A549 (cell line): ENCODE data around the gene GRM2. TPM values are rescaled to one million over a fixed set of nuclear protein-coding genes. Genes with fewer than 3 reads are reported as not detected.
A peak's percentile ranks its signal among the peaks of the same experiment; 100 is the strongest.

Experiments used
- ATAC-seq, 2 experiments: fragments of 200-7000 bp in 1 of 2; fragments of >200 bp in 1 of 2; cut with Nextera tagmentation in 1 of 2; cut with Tn5 transposase in 1 of 2; 3 replicates each; pipeline versions ENCODE4 v1.8.0 to v1.9.1; 2018 to 2020; ENCODE audit warnings: mild to moderate bottlenecking in 1 of 2, moderate library complexity in 1 of 2
- CTCF ChIA-PET: fragments of 300-600 bp; sonication (Branson Sonifier 250); formaldehyde crosslinking; extraction: SDS; loops from one replicate; lab custom pipeline; 2021; ENCODE audit warnings: antibody characterized with exemption, inconsistent platforms; lab: Yijun Ruan, JAX
- POLR2A ChIA-PET: fragments of 350-600 bp; formaldehyde crosslinking; extraction: SDS; loops from one replicate; lab custom pipeline; 2021; ENCODE audit warnings: antibody characterized with exemption, inconsistent platforms; lab: Yijun Ruan, JAX
- DNase-seq, 2 experiments: peaks; one replicate each; pipeline versions ENCODE4 v3.0.0 to v3.0.0-alpha.2; 2011 to 2016; ENCODE audit warnings: low read depth in 1 of 2, low spot score in 1 of 2
- FAIRE-seq: peaks from 2 replicates; lab custom pipeline; 2011; peaks lifted over from hg19 to GRCh38; lab: Jason Lieb, UNC
- H3K27ac ChIP-seq, 2 experiments: fragments of >200 bp; sonication (Bioruptor Twin); formaldehyde crosslinking; 3 replicates each; pipeline ENCODE4 v1.5.1; 2016 to 2017
- H3K4me1 ChIP-seq: fragments of >200 bp; sonication (Bioruptor Twin); formaldehyde crosslinking; 3 replicates; pipeline ENCODE4 v1.6.1; 2016
- H3K4me2 ChIP-seq: fragments of >200 bp; sonication (Bioruptor Twin); formaldehyde crosslinking; 3 replicates; pipeline ENCODE4 v1.6.1; 2016
- H3K4me3 ChIP-seq: fragments of >200 bp; sonication (Bioruptor Twin); formaldehyde crosslinking; 3 replicates; pipeline ENCODE4 v1.5.1; 2016
- H3K9me3 ChIP-seq: fragments of >200 bp; sonication (Bioruptor Twin); formaldehyde crosslinking; 3 replicates; pipeline ENCODE4 v1.6.1; 2016
- ATOH8 ChIP-seq: fragments of 250-450 bp; sonication (Bioruptor Pico); IDR thresholded peaks from 2 replicates; pipeline ENCODE4 v1.5.0; 2020; ENCODE audit warnings: low read depth, mild to moderate bottlenecking, moderate library complexity
- CBX2 ChIP-seq: fragments of 200-600 bp; sonication (generic); IDR thresholded peaks from 2 replicates; pipeline ENCODE4 v1.6.1; 2016; ENCODE audit warnings: low read depth, mild to moderate bottlenecking, borderline replicate concordance
- CHD2 ChIP-seq: fragments of 150-350 bp; IDR thresholded peaks from 2 replicates; pipeline ENCODE4 v1.6.1; 2014; ENCODE audit warnings: low read length; ENCODE audit not compliant: partially characterized antibody
- CTCF ChIP-seq: fragments of >200 bp; sonication (Bioruptor Twin); formaldehyde crosslinking; IDR thresholded peaks from 3 replicates; pipeline ENCODE4 v1.5.1; 2016
- EHMT2 ChIP-seq: fragments of 200-600 bp; sonication (generic); IDR thresholded peaks from 2 replicates; pipeline ENCODE4 v1.6.1; 2016; ENCODE audit warnings: antibody characterized with exemption, low read depth, mild to moderate bottlenecking, moderate library complexity
- EP300 ChIP-seq, 2 experiments: fragments of >200 bp; sonication (Bioruptor Twin); formaldehyde crosslinking; IDR thresholded peaks; 2 replicates in 1 of 2; 3 replicates in 1 of 2; pipeline ENCODE4 v1.6.1; 2016 to 2017
- FOSL2 ChIP-seq, 2 experiments: fragments of 450-650 bp in 1 of 2; fragments of >200 bp in 1 of 2; sonication (Bioruptor Twin) in 1 of 2; formaldehyde crosslinking; IDR thresholded peaks; 2 replicates each; pipeline versions ENCODE4 v1.5.0 to v1.6.1; 2016 to 2020; ENCODE audit warnings: mild to moderate bottlenecking in 1 of 2, moderate library complexity in 1 of 2
- HES2 ChIP-seq: fragments of >200 bp; sonication (Bioruptor Twin); formaldehyde crosslinking; IDR thresholded peaks from 2 replicates; pipeline ENCODE4 v1.6.1; 2016
- HOXB5 ChIP-seq: fragments of 250-450 bp; sonication (Bioruptor Pico); IDR thresholded peaks from 2 replicates; pipeline ENCODE4 v1.5.0; 2020; ENCODE audit warnings: mild to moderate bottlenecking, moderate library complexity
- JUN ChIP-seq, 2 experiments: fragments of >200 bp; sonication (Bioruptor Twin); formaldehyde crosslinking; IDR thresholded peaks; 2 replicates in 1 of 2; 3 replicates in 1 of 2; pipeline ENCODE4 v1.6.1; 2016 to 2017
- JUNB ChIP-seq: fragments of >200 bp; sonication (Bioruptor Twin); formaldehyde crosslinking; IDR thresholded peaks from 2 replicates; pipeline ENCODE4 v1.6.1; 2016
- KDM5A ChIP-seq: fragments of 200-600 bp; sonication (generic); IDR thresholded peaks from 2 replicates; pipeline ENCODE4 v1.6.1; 2016; ENCODE audit warnings: antibody characterized with exemption, mild to moderate bottlenecking
- MAFK ChIP-seq: fragments of 450-650 bp; IDR thresholded peaks from 2 replicates; pipeline ENCODE4 v1.6.1; 2014; ENCODE audit not compliant: partially characterized antibody
- MYC ChIP-seq: IDR thresholded peaks from 2 replicates; pipeline ENCODE4 v1.6.1; 2012; ENCODE audit warnings: mild to moderate bottlenecking, inconsistent platforms, low read length, improper control_type of control experiment, borderline replicate concordance
- POLR2AphosphoS2 ChIP-seq: conservative IDR thresholded peaks from 2 replicates; pipeline ENCODE4 v1.6.1; 2012; ENCODE audit warnings: low read length, improper control_type of control experiment, inconsistent platforms
- RAD21 ChIP-seq, 2 experiments: fragments of >200 bp in 1 of 2; sonication (Bioruptor Twin) in 1 of 2; formaldehyde crosslinking in 1 of 2; IDR thresholded peaks in 1 of 2; conservative IDR thresholded peaks in 1 of 2; 2 replicates in 1 of 2; 3 replicates in 1 of 2; pipeline ENCODE4 v1.6.1; 2012 to 2018; ENCODE audit warnings: inconsistent platforms in 1 of 2
- RARB ChIP-seq: fragments of 250-450 bp; sonication (Bioruptor Pico); IDR thresholded peaks from 2 replicates; pipeline ENCODE4 v1.8.0; 2021; ENCODE audit warnings: mild to moderate bottlenecking, moderate library complexity
- SMC3 ChIP-seq: fragments of >200 bp; sonication (Bioruptor Twin); formaldehyde crosslinking; IDR thresholded peaks from 3 replicates; pipeline ENCODE4 v1.6.1; 2018; ENCODE audit warnings: inconsistent platforms
- ZC3H11A ChIP-seq: fragments of 450-650 bp; IDR thresholded peaks from 2 replicates; pipeline ENCODE4 v1.6.1; 2014; ENCODE audit warnings: antibody characterized with exemption, mild to moderate bottlenecking
- ZFP36 ChIP-seq: fragments of 450-650 bp; IDR thresholded peaks from 2 replicates; pipeline ENCODE4 v1.6.1; 2014; ENCODE audit warnings: borderline replicate concordance; ENCODE audit not compliant: partially characterized antibody
- WGBS: methylation state at CpG from one replicate; pipeline ENCODE4 v1.1.6; 2017; ENCODE audit errors: missing lambda C conversion rate; 5-methylcytosine and 5-hydroxymethylcytosine counted together
- polyA plus RNA-seq, 4 experiments: library from polyadenylated mRNA; depleted of rRNA in 3 of 4; stranded (reverse); fragments of >200 nt; fragmentation: RNase III in 1 of 4; extraction: RNeasy Plus Mini Kit Qiagen cat#74134 plus additional on column Dnase treatment in 1 of 4; gene quantifications; 2 replicates in 3 of 4; 3 replicates in 1 of 4; pipeline ENCODE4 v1.2.3, GENCODE V29; 2011 to 2017
- TF ChIP-seq, protein P1 (sequence below): fragments of 450-650 bp; IDR thresholded peaks from 2 replicates; pipeline ENCODE4 v1.6.1; 2014; ENCODE audit warnings: antibody characterized with exemption
- TF ChIP-seq, protein P2 (sequence below): fragments of >200 bp; sonication (Bioruptor Twin); formaldehyde crosslinking; IDR thresholded peaks from 3 replicates; pipeline ENCODE4 v1.6.1; 2016
- TF ChIP-seq, protein P3 (sequence below): fragments of 150-350 bp; IDR thresholded peaks from 2 replicates; pipeline ENCODE4 v1.6.1; 2014; ENCODE audit warnings: low read depth, mild to moderate bottlenecking, low read length

Gene GRM2
- polyA plus RNA-seq, 2 of the 4 experiments (the other 2 are of a cell fraction) = 0.03 TPM; not detected in 1

DNA sequence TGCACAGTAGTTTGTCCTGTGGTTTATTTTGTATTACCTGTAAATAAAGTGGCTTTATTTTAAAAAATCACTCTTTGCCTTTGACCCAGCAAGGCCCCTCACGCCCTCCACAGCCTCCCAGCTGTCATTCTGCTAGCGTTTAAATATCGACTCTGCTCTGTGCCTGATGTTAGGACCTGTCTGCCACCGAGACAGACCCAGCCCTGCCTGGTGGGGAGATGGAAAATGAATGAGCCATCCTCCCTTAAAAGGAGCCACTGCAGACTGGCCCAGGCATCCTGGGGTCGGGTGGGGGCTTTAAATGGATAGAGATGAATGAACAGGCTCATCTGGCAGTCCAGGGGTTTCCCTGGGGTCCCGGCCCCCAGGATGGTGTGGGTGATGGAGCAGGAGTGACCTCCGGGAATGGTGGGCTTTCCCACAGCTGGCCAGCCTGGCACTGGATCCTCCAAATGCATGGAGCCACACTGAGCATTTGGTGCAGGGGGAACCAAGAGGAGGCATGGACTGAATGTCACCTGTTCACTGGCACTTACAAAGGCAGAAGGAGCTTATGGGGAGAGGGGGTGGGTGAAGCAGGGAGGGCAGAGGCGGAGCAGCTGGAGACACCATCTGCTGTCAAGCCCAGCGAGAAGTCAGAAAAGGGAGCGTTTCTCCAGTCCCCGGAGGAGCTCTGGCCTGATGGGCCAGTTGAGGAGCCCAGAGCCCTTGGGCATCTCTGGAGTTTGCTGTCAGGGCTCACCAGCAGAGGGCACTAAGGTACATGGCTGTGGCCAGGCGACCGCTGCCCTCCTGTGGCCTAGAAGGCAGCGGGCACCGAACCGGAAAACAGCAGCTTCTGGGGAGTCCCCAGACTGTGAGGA lies 11.9 kb downstream of the GRM2 start:
- H3K27ac ChIP-seq = no peak overlapping the region

DNA sequence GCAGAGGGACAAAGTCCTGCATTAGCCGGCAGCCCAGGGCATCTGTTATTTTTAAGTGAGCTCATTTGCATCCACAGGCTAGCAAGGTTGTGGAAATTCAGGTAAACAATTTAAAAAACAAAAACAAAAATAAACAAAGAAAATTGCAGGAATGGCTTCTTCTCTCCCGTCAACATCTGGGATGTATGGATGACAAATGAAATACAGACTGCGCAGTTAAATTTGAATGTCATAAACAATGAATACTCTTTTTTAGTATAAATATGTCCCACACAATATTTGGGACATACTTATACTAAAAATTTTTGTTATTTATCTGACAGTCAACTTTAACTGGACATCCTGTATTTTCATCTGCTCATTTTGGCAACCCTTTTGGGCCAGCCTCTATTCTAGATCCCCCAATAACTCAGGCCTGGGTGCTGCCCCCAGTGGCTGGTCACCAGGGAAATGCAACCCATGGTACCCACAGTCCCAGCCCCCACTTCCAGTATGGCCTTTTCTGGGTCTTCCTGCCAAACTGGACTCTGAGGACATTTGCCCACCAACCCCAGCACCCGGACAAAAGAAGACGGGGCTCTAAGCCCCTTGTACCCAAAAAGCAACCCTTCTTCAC lies 12.7 kb downstream of the GRM2 start:
- TF ChIP-seq POLR2AphosphoS2 (no peak), ATOH8 (CRISPR knock-in tag) (no peak), MAFK (no peak), CHD2 (no peak), HES2 (no peak), KDM5A (no peak), MYC (no peak), CTCF (no peak; the same call in 2 of the 3 replicates), RARB (CRISPR knock-in tag) (no peak), JUNB (no peak), FOSL2 (IDR thresholded peaks at IDR 0.05) (no peak), FOSL2 (CRISPR knock-in tag; IDR thresholded peaks at IDR 0.05) (no peak)
- FAIRE-seq = no peak
- no peak overlapping the region for H3K27ac ChIP-seq
- 45% methylated on average over 5 of the region's 5 CpGs for WGBS
- CTCF ChIA-PET = interaction anchor here (0.5 to 1.8 kb wide), 12 partner anchors 9 to 363 kb away, joined by 3 to 7 read pairs (median 4); no protein-coding TSS in a partner anchor
- no peaks in the 10 kb centered on the region for H3K4me1 ChIP-seq
- POLR2A ChIA-PET = no interaction called here
- no peak overlapping the region for H3K4me3 ChIP-seq
- no peak overlapping the region for H3K4me2 ChIP-seq
- DNase-seq = no peak
- H3K9me3 ChIP-seq = no peaks in the 10 kb centered on the region
- 0 out of 6 replicates have a peak, but pooled peaks of 1 of the 2 experiments have one; percentile 28 for ATAC-seq

More for the DNA sequence above, 11.9 kb downstream of the GRM2 start:
- TF ChIP-seq, protein P1, sequence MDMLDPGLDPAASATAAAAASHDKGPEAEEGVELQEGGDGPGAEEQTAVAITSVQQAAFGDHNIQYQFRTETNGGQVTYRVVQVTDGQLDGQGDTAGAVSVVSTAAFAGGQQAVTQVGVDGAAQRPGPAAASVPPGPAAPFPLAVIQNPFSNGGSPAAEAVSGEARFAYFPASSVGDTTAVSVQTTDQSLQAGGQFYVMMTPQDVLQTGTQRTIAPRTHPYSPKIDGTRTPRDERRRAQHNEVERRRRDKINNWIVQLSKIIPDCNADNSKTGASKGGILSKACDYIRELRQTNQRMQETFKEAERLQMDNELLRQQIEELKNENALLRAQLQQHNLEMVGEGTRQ = no peak
- TF ChIP-seq CTCF (peak; percentile 63), ZC3H11A (no peak), SMC3 (peak; percentile 58; the same call in 2 of the 3 replicates), EP300 (IDR thresholded peaks at IDR 0.05) (no peak), EHMT2 (no peak), HOXB5 (CRISPR knock-in tag) (no peak), JUN (IDR thresholded peaks at IDR 0.05) (no peak), CBX2 (no peak), ZFP36 (no peak), RAD21 (conservative IDR thresholded peaks at IDR 0.05 in 1 of 2, IDR thresholded peaks at IDR 0.05 in 1 of 2) (peak; percentile 54 to 59)
- TF ChIP-seq, protein P2, sequence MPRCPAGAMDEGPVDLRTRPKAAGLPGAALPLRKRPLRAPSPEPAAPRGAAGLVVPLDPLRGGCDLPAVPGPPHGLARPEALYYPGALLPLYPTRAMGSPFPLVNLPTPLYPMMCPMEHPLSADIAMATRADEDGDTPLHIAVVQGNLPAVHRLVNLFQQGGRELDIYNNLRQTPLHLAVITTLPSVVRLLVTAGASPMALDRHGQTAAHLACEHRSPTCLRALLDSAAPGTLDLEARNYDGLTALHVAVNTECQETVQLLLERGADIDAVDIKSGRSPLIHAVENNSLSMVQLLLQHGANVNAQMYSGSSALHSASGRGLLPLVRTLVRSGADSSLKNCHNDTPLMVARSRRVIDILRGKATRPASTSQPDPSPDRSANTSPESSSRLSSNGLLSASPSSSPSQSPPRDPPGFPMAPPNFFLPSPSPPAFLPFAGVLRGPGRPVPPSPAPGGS = no peak
- TF ChIP-seq, protein P3, sequence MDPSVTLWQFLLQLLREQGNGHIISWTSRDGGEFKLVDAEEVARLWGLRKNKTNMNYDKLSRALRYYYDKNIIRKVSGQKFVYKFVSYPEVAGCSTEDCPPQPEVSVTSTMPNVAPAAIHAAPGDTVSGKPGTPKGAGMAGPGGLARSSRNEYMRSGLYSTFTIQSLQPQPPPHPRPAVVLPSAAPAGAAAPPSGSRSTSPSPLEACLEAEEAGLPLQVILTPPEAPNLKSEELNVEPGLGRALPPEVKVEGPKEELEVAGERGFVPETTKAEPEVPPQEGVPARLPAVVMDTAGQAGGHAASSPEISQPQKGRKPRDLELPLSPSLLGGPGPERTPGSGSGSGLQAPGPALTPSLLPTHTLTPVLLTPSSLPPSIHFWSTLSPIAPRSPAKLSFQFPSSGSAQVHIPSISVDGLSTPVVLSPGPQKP = no peak
- Histone ChIP-seq H3K4me1 (no peaks in the 10 kb centered on the region), H3K4me3 (no peak overlapping the region), H3K4me2 (no peak overlapping the region), H3K9me3 (no peaks in the 10 kb centered on the region)
- peak; percentile 47 to 70 for DNase-seq
- peak; percentile 84 to 95 for ATAC-seq
- CTCF ChIA-PET = interaction anchor here (0.5 to 1.8 kb wide), 15 partner anchors 9 to 363 kb away, joined by 3 to 7 read pairs (median 4); no protein-coding TSS in a partner anchor
- FAIRE-seq = no peak
- POLR2A ChIA-PET = no interaction called here
- WGBS = 25% methylated on average over 13 of the region's 16 CpGs
